B cell (primary cell): Measurements from ENCODE around the gene TRRAP. TPM values are rescaled to one million over a fixed set of nuclear protein-coding genes. Genes with fewer than 3 reads are reported as not detected.

Experiments used
- ATAC-seq: fragments of 200-7000 bp; cut with Tn5 transposase; one replicate; pipeline ENCODE4 v1.10.0; 2021; ENCODE audit warnings: low read depth, mild to moderate bottlenecking, moderate number of reproducible peaks, moderate library complexity
- CTCF ChIA-PET: fragments of 350-600 bp; sonication (Branson Sonifier 250); formaldehyde crosslinking; loops from one replicate; lab custom pipeline; 2021; ENCODE audit warnings: antibody characterized with exemption, inconsistent platforms; lab: Charles Lee
- POLR2A ChIA-PET: fragments of 350-600 bp; sonication (Branson Sonifier 250); formaldehyde crosslinking; loops from one replicate; lab custom pipeline; 2021; ENCODE audit warnings: antibody characterized with exemption; lab: Charles Lee
- DNase-seq: peaks from one replicate; pipeline ENCODE4 v3.0.0; 2013
- H2AFZ ChIP-seq: 2 replicates; pipeline ENCODE4 v1.6.1; 2012; ENCODE audit warnings: mild to moderate bottlenecking, low read depth, low read length; ENCODE audit not compliant: insufficient read depth, poor library complexity, severe bottlenecking
- H3K27ac ChIP-seq, 2 donors: 1 replicate in 1 of 2; 2 replicates in 1 of 2; pipeline ENCODE4 v1.5.1; 2012 to 2013; ENCODE audit warnings: low read length in 2 of 2, mild to moderate bottlenecking in 2 of 2, moderate library complexity in 1 of 2
- H3K27me3 ChIP-seq, 4 experiments: fragments of 200-600 bp in 1 of 4; sonication (generic) in 1 of 4; replicated peaks in 1 of 4; 1 replicate in 2 of 4; 2 replicates in 2 of 4; pipeline versions ENCODE4 v1.6.1 to v1.7.0; 2013 to 2016; ENCODE audit warnings: low read length in 3 of 4, mild to moderate bottlenecking in 2 of 4, mixed read lengths in 1 of 4, moderate library complexity in 1 of 4; ENCODE audit not compliant: insufficient read depth in 4 of 4, control insufficient read depth in 3 of 4; ENCODE audit errors: control extremely low read depth in 1 of 4
- H3K36me3 ChIP-seq, 2 experiments: replicated peaks in 1 of 2; 1 replicate in 1 of 2; 2 replicates in 1 of 2; pipeline versions ENCODE4 v1.6.1 to v1.7.1; 2013; ENCODE audit warnings: low read length in 1 of 2; ENCODE audit not compliant: insufficient read depth in 2 of 2, control insufficient read depth in 1 of 2; ENCODE audit errors: control extremely low read depth in 1 of 2, extremely low read depth in 1 of 2
- H3K4me1 ChIP-seq, 2 donors: fragments of 200-600 bp in 1 of 2; sonication (generic) in 1 of 2; 1 replicate in 1 of 2; 2 replicates in 1 of 2; pipeline versions ENCODE4 v1.5.1 to v1.6.1; 2013 to 2017; ENCODE audit warnings: low read length in 2 of 2; ENCODE audit not compliant: control insufficient read depth in 2 of 2, insufficient read depth in 2 of 2
- H3K4me2 ChIP-seq: replicated peaks from 2 replicates; pipeline ENCODE3; 2012; ENCODE audit warnings: mild to moderate bottlenecking, low read depth, low read length; ENCODE audit not compliant: poor library complexity, severe bottlenecking
- H3K4me3 ChIP-seq, 5 experiments: fragments of 200-600 bp in 1 of 5; sonication (generic) in 1 of 5; 1 replicate in 3 of 5; 2 replicates in 2 of 5; pipeline versions ENCODE4 v1.5.1 to v1.7.0; 2011 to 2016; ENCODE audit warnings: low read length in 4 of 5, mild to moderate bottlenecking in 4 of 5, low read depth in 2 of 5, control low read depth in 1 of 5, moderate library complexity in 1 of 5; ENCODE audit not compliant: insufficient read depth in 1 of 5; ENCODE audit errors: control extremely low read depth in 1 of 5, extremely low read depth in 1 of 5
- H3K79me2 ChIP-seq: fragments of 200-600 bp; sonication (generic); one replicate; pipeline ENCODE4 v1.6.0; 2016; ENCODE audit warnings: low read length; ENCODE audit not compliant: control insufficient read depth, insufficient read depth
- H3K9ac ChIP-seq: fragments of 200-600 bp; sonication (generic); 2 replicates; pipeline ENCODE4 v1.6.1; 2017; ENCODE audit warnings: mild to moderate bottlenecking, low read length, moderate library complexity
- H3K9me3 ChIP-seq, 3 donors: one replicate each; pipeline versions ENCODE4 v1.6.1 to v1.7.1; 2013; ENCODE audit warnings: low read length in 2 of 3; ENCODE audit not compliant: control insufficient read depth in 2 of 3, insufficient read depth in 1 of 3; ENCODE audit errors: control extremely low read depth in 1 of 3
- H4K20me1 ChIP-seq: 2 replicates; pipeline ENCODE4 v1.6.0; 2012; ENCODE audit warnings: mild to moderate bottlenecking, low read length; ENCODE audit not compliant: insufficient read depth, control insufficient read depth, poor library complexity, severe bottlenecking
- H3K27ac Mint-ChIP-seq: one replicate; pipeline ENCODE4 v1.8.0; 2021; ENCODE audit warnings: mixed read lengths
- H3K27me3 Mint-ChIP-seq: one replicate; pipeline ENCODE4 v1.8.0; 2021; ENCODE audit warnings: mixed read lengths
- H3K4me1 Mint-ChIP-seq: one replicate; pipeline ENCODE4 v1.8.0; 2021; ENCODE audit warnings: mixed read lengths
- H3K4me3 Mint-ChIP-seq: one replicate; pipeline ENCODE4 v1.8.0; 2021; ENCODE audit warnings: mixed read lengths
- H3K9me3 Mint-ChIP-seq: one replicate; pipeline ENCODE4 v1.8.0; 2022; ENCODE audit warnings: mixed read lengths; ENCODE audit not compliant: insufficient read depth
- EZH2 ChIP-seq: IDR thresholded peaks from 2 replicates; pipeline ENCODE4 v1.6.1; 2012; ENCODE audit warnings: borderline replicate concordance, low read depth, mild to moderate bottlenecking, moderate library complexity, low read length; ENCODE audit not compliant: insufficient read depth, poor library complexity, severe bottlenecking
- WGBS: methylation state at CpG from one replicate; pipeline ENCODE4 v1.1.5; 2013; ENCODE audit warnings: missing lambda C conversion rate; ENCODE audit not compliant: insufficient coverage; 5-methylcytosine and 5-hydroxymethylcytosine counted together
- intact Hi-C: fragments of 100-400 bp; cut with micrococcal nuclease; formaldehyde crosslinking; loops from one replicate; pipeline ENCODE4 v1.10.0; 2022
- polyA plus RNA-seq: library from polyadenylated mRNA; depleted of rRNA; stranded (reverse); fragments of >200 nt; gene quantifications from 2 replicates; pipeline ENCODE4 v1.2.3, GENCODE V29; 2012
- total RNA-seq, 2 donors: library from RNA; stranded (reverse); fragments of 120-200 nt in 1 of 2; gene quantifications; 1 replicate in 1 of 2; 2 replicates in 1 of 2; pipeline versions ENCODE4 v1.2.3 to v1.2.4, GENCODE V29; 2013 to 2022
- TF ChIP-seq, protein P1 (sequence below): fragments of 200-600 bp; IDR thresholded peaks from one replicate; pipeline ENCODE4 v1.8.0; 2022; ENCODE audit warnings: antibody characterized with exemption, mild to moderate bottlenecking

TRRAP gene
- total and polyA plus RNA-seq, 2 donors (not counting 1 experiment from before 2014, with no cell fraction given): 25.4 to 102 TPM

DNA sequence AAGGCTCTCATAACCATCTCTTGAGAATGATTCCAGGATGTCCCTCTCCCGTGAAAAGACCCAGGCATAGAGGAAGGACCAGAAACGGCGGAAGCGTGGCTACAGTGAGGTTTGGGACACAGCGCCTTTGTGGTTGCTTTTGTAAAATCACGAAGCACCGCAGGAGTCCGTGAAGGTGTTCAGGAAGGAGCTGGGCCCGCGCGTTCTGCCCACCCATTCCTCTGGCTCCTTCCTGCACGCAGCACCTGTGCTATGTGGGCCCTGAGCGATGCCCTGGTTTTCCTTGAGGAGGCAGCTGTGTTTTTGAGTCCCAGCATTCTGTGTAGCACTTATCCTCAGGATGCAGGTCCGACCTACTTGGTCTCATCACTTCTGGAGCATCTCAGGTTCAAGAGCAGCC is 112.8 kb downstream of the TRRAP start:
- no peak for ATAC-seq
- H3K9ac ChIP-seq: no peak overlapping the region
- Mint-ChIP-seq H3K9me3 (peaks cover 3% of the 10 kb centered on the region), H3K4me3 (no peak overlapping the region), H3K27ac (no peak overlapping the region), H3K27me3 (no peaks in the 10 kb centered on the region), H3K4me1 (peaks cover 6% of the 10 kb centered on the region)
- CTCF ChIA-PET: no interaction called here
- peaks cover 11 to 97% of the 10 kb centered on the region in 2 experiments for H3K36me3 ChIP-seq
- 97% methylated on average over 14 of the region's 14 CpGs for WGBS
- no peaks in the 10 kb centered on the region for H3K9me3 ChIP-seq
- no peaks in the 10 kb centered on the region for H4K20me1 ChIP-seq
- no peak overlapping the region for H2AFZ ChIP-seq
- peaks cover 4% of the 10 kb centered on the region for H3K79me2 ChIP-seq
- no peak overlapping the region for H3K4me2 ChIP-seq
- TF ChIP-seq, protein P1, sequence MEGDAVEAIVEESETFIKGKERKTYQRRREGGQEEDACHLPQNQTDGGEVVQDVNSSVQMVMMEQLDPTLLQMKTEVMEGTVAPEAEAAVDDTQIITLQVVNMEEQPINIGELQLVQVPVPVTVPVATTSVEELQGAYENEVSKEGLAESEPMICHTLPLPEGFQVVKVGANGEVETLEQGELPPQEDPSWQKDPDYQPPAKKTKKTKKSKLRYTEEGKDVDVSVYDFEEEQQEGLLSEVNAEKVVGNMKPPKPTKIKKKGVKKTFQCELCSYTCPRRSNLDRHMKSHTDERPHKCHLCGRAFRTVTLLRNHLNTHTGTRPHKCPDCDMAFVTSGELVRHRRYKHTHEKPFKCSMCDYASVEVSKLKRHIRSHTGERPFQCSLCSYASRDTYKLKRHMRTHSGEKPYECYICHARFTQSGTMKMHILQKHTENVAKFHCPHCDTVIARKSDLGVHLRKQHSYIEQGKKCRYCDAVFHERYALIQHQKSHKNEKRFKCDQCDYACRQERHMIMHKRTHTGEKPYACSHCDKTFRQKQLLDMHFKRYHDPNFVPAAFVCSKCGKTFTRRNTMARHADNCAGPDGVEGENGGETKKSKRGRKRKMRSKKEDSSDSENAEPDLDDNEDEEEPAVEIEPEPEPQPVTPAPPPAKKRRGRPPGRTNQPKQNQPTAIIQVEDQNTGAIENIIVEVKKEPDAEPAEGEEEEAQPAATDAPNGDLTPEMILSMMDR: no peak
- no peak for TF ChIP-seq EZH2
- DNase-seq: no peak
- H3K4me3 ChIP-seq: no peak overlapping the region
- H3K27me3 ChIP-seq: no peaks in the 10 kb centered on the region
- H3K4me1 ChIP-seq: no peaks in the 10 kb centered on the region
- H3K27ac ChIP-seq: no peak overlapping the region
- intact Hi-C loops: no loop called here
- POLR2A ChIA-PET: interaction anchor here (0.6 kb wide), 1 partner anchor 31 kb away, joined by 5 read pairs; no protein-coding TSS in a partner anchor

GRCh38 chr7:98992076-98992475 is 113.7 kb downstream of the TRRAP start:
- CTCF ChIA-PET: no interaction called here
- Histone ChIP-seq H2AFZ (no peak overlapping the region), H3K4me3 (no peak overlapping the region), H4K20me1 (no peaks in the 10 kb centered on the region), H3K27ac (no peak overlapping the region), H3K4me1 (no peaks in the 10 kb centered on the region), H3K79me2 (peaks cover 4% of the 10 kb centered on the region), H3K9me3 (no peaks in the 10 kb centered on the region), H3K27me3 (no peaks in the 10 kb centered on the region), H3K4me2 (no peak overlapping the region), H3K36me3 (peaks cover 7 to 96% of the 10 kb centered on the region in 2 experiments), H3K9ac (no peak overlapping the region)
- Mint-ChIP-seq H3K27me3 (no peaks in the 10 kb centered on the region), H3K9me3 (no peaks in the 10 kb centered on the region), H3K4me1 (peaks cover 7% of the 10 kb centered on the region), H3K27ac (no peak overlapping the region), H3K4me3 (no peak overlapping the region)
- WGBS: 96% methylated on average over 14 of the region's 16 CpGs
- TF ChIP-seq, protein P1: no peak
- no peak for TF ChIP-seq EZH2
- ATAC-seq (no peak), DNase-seq (no peak)
- intact Hi-C loops: no loop called here
- POLR2A ChIA-PET: no interaction called here
